Pancreas (tissue), 10 donors: ENCODE results near the gene EIF2S3. TPM values are rescaled to one million over a fixed set of nuclear protein-coding genes. Genes with fewer than 3 reads are reported as not detected.

Experiments used
- ATAC-seq, 4 donors: fragments of 200-7000 bp; cut with Tn5 transposase; one replicate each; pipeline versions ENCODE4 v1.8.0 to v1.9.1; 2020; ENCODE audit warnings: mild to moderate bottlenecking in 4 of 4, moderate library complexity in 4 of 4
- DNase-seq, 6 donors: peaks; one replicate each; pipeline ENCODE4 v3.0.0-alpha.2; 2020
- FAIRE-seq: peaks from 2 replicates; lab custom pipeline; 2012; peaks lifted over from hg19 to GRCh38; lab: Jason Lieb, UNC
- H3K27ac ChIP-seq, 4 donors: fragments of 200-600 bp; sonication (generic); 1 replicate in 3 of 4; 2 replicates in 1 of 4; pipeline versions ENCODE4 v1.5.0 to v1.8.0; 2020
- H3K27me3 ChIP-seq, 4 donors: fragments of 200-600 bp; one replicate each; pipeline ENCODE4 v1.8.0; 2021
- H3K36me3 ChIP-seq, 3 donors: fragments of 200-600 bp; sonication (generic) in 1 of 3; one replicate each; pipeline versions ENCODE4 v1.5.0 to v1.8.0; 2020 to 2021
- H3K4me1 ChIP-seq, 3 donors: fragments of 200-600 bp; one replicate each; pipeline ENCODE4 v1.8.0; 2021
- H3K4me3 ChIP-seq, 4 donors: fragments of 200-600 bp; sonication (generic) in 2 of 4; one replicate each; pipeline versions ENCODE4 v1.5.0 to v1.8.0; 2020 to 2021
- H3K9me3 ChIP-seq, 4 donors: fragments of 200-600 bp; one replicate each; pipeline ENCODE4 v1.8.0; 2021
- CTCF ChIP-seq, 4 donors: fragments of 200-600 bp; sonication (generic) in 3 of 4; IDR thresholded peaks; one replicate each; pipeline versions ENCODE4 v1.5.0 to v1.8.0; 2021; ENCODE audit warnings: antibody characterized with exemption in 4 of 4
- WGBS, 2 donors: extraction: QIAGEN DNeasy Blood & Tissue Kit; methylation state at CpG; one replicate each; pipeline ENCODE4 v1.1.7; 2013; 5-methylcytosine and 5-hydroxymethylcytosine counted together
- intact Hi-C, 3 donors: fragments of 100-400 bp; cut with DNase I; formaldehyde crosslinking; loops; one replicate each; pipeline versions ENCODE4 v1.11.1 to v1.14.2; 2022
- polyA plus RNA-seq, 2 donors: library from polyadenylated mRNA; stranded (reverse); fragments of 200-250 nt; gene quantifications; one replicate each; pipeline ENCODE4 v1.2.3, GENCODE V29; 2013
- total RNA-seq, 6 donors: library from RNA; stranded (reverse); fragmentation: NEBNext Ultra II Directional in 4 of 6; extraction: Animal tissue kit (Norgen Biotek cat#: 25700) in 4 of 6; gene quantifications; one replicate each; pipeline versions ENCODE4 v1.2.1 to v1.2.4, GENCODE V29; 2021 to 2023
- donor health status: healthy with polysubstance abuse.
- donor health status: DM: no; HTN: no; CAD: no; lungs with moderate emphysema.
- donor health status: DM: no; HTN: no; CAD: no.
- donor health status: control.
- donor health status: control.
- donor health status: Bipolar disorder and iron deficiency.
- donor health status: DM: yes; HTN: yes; CAD: no.
- donor health status: DM: no; HTN: no; CAD: no.
- donor health status: DM: no; HTN: no; CAD: no.
- donor health status: DM: yes; HTN: yes; CAD: no.

The EIF2S3 gene
- total and polyA plus RNA-seq, 8 donors: 40.0 to 139 (median 108) TPM

GRCh38 chrX:24014388-24015018, 40.3 kb upstream of the EIF2S3 start:
- WGBS, 2 donors: 17 to 22% methylated on average over 5 of the region's 5 CpGs
- DNase-seq (no peak), ATAC-seq (no peak), FAIRE-seq (no peak)
- Histone ChIP-seq H3K36me3 (no peaks in the 10 kb centered on the region), H3K27ac (no peak overlapping the region), H3K27me3 (peaks cover 0 to 9% (median 0%) of the 10 kb centered on the region in 4 donors), H3K4me3 (no peak overlapping the region), H3K4me1 (no peaks in the 10 kb centered on the region), H3K9me3 (no peaks in the 10 kb centered on the region)
- no peak for TF ChIP-seq CTCF (IDR thresholded peaks at IDR 0.05)
- intact Hi-C loops: no loop called here

- DNase-seq (no peak), FAIRE-seq (no peak), ATAC-seq (no peak)
- no peak for TF ChIP-seq CTCF (IDR thresholded peaks at IDR 0.05)
- H3K36me3 ChIP-seq: no peaks in the 10 kb centered on the region
- intact Hi-C loops: no loop called here
- H3K27me3 ChIP-seq: peaks cover 0 to 9% (median 0%) of the 10 kb centered on the region in 4 donors
- H3K4me1 ChIP-seq: no peaks in the 10 kb centered on the region
- WGBS, 2 donors: 84 to 96% methylated on average over 9 of the region's 9 CpGs
- no peak overlapping the region for H3K27ac ChIP-seq
- H3K9me3 ChIP-seq: no peaks in the 10 kb centered on the region
- H3K4me3 ChIP-seq: no peak overlapping the region
Measured at GRCh38 chrX:24017674-24018073, 37.1 kb upstream of the EIF2S3 start.

GRCh38 chrX:24018809-24019208, 35.9 kb upstream of the EIF2S3 start:
- H3K27me3 ChIP-seq: peaks cover 0 to 15% (median 3%) of the 10 kb centered on the region in 4 donors
- no peak for FAIRE-seq

GRCh38 chrX:24019448-24019847, 35.3 kb upstream of the EIF2S3 start:
- WGBS, 2 donors: 84 to 93% methylated on average over 7 of the region's 7 CpGs
- Histone ChIP-seq H3K27me3 (peaks cover 0 to 22% (median 3%) of the 10 kb centered on the region in 4 donors), H3K9me3 (no peaks in the 10 kb centered on the region), H3K4me1 (peaks cover 0 to 7% (median 0%) of the 10 kb centered on the region in 3 donors), H3K27ac (no peak overlapping the region), H3K4me3 (no peak overlapping the region), H3K36me3 (no peaks in the 10 kb centered on the region)
- no peak for DNase-seq
- no peak for FAIRE-seq
- intact Hi-C loops: no loop called here
- no peak for ATAC-seq
- no peak for TF ChIP-seq CTCF (IDR thresholded peaks at IDR 0.05)

More at GRCh38 chrX:24018809-24019208, 35.9 kb upstream of the EIF2S3 start:
- WGBS, 2 donors: 62 to 69% methylated on average over 4 of the region's 4 CpGs
- TF ChIP-seq CTCF (IDR thresholded peaks at IDR 0.05): no peak
- Histone ChIP-seq H3K9me3 (no peaks in the 10 kb centered on the region), H3K27ac (no peak overlapping the region), H3K36me3 (no peaks in the 10 kb centered on the region), H3K4me1 (peaks cover 0 to 6% (median 0%) of the 10 kb centered on the region in 3 donors), H3K4me3 (no peak overlapping the region)
- intact Hi-C loops: no loop called here
- no peak for DNase-seq
- ATAC-seq: no peak

- ATAC-seq (no peak), FAIRE-seq (peak; percentile 51), DNase-seq (no peak)
- H3K9me3 ChIP-seq: no peaks in the 10 kb centered on the region
- WGBS, 2 donors: 66 to 75% methylated on average over 3 of the region's 3 CpGs
- H3K27me3 ChIP-seq: peaks cover 0 to 22% (median 3%) of the 10 kb centered on the region in 4 donors
- H3K27ac ChIP-seq: no peak overlapping the region
- H3K4me1 ChIP-seq: peaks cover 0 to 7% (median 0%) of the 10 kb centered on the region in 3 donors
- TF ChIP-seq CTCF (IDR thresholded peaks at IDR 0.05): no peak
- H3K36me3 ChIP-seq: no peaks in the 10 kb centered on the region
- H3K4me3 ChIP-seq: no peak overlapping the region
- intact Hi-C loops: no loop called here
Measured at GRCh38 chrX:24020306-24020876, 34.4 kb upstream of the EIF2S3 start.
